ENCODE measurements around the gene ARPC1A. TPM values are rescaled to one million over a fixed set of nuclear protein-coding genes. Genes with fewer than 3 reads are reported as not detected.

The ARPC1A gene
- total and polyA plus RNA-seq, 2 of the 8 experiments (the other 6 are each of a cell fraction or from before 2014, with no cell fraction given), result 123 to 155 TPM

GRCh38 chr7:99406557-99406956 lies 80.9 kb downstream of the ARPC1A start (continued):
- TF ChIP-seq TEAD4 (IDR thresholded peaks at IDR 0.05; ENCODE audit: low read depth, low read length) (no peak), KDM5A (IDR thresholded peaks at IDR 0.05; ENCODE audit: low read length) (no peak)
